ENCODE results near the gene ERGIC1.

DNA sequence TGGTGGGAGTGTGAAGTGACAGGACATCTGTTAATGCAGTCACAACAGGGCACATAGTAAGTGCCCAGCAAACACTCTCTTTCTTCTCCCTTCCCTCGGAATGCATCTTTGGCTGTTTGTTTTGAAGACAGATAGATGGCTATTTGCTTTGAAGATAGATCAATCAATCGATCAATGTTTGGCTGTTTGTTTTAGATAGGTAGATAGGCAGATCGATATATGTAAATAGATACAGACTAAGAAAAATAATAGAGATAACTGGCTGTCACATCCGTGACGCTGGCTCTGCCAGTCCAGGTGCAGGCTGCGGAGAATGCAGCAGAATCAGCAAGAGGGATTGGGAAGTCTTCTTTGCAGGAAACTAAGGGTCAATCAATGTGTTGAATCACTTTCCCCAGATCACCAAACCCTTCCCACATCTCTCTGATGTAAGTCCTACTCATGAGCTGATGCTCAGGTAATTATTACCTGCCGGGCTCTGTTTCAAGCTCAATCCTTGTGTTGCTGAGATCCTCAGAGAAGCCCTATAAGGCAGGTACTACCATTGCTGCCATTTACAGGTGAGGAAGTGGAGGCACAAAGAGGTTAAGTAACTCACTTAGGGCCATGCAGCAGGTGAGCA is 60.8 kb downstream of the ERGIC1 start:
- TF ChIP-seq POLR2AphosphoS5 (IDR thresholded peaks at IDR 0.05; ENCODE audit: low read depth, low read length) (no peak), BACH1 (IDR thresholded peaks at IDR 0.05; ENCODE audit: low read length) (no peak), ZNF274 (IDR thresholded peaks at IDR 0.05; ENCODE audit: borderline replicate concordance, extremely low read depth, low read length) (no peak), TBP (IDR thresholded peaks at IDR 0.05; ENCODE audit: low read depth, low read length) (no peak), TAF1 (IDR thresholded peaks at IDR 0.05; ENCODE audit: low read depth, low read length) (no peak)
- TF ChIP-seq, protein P1, sequence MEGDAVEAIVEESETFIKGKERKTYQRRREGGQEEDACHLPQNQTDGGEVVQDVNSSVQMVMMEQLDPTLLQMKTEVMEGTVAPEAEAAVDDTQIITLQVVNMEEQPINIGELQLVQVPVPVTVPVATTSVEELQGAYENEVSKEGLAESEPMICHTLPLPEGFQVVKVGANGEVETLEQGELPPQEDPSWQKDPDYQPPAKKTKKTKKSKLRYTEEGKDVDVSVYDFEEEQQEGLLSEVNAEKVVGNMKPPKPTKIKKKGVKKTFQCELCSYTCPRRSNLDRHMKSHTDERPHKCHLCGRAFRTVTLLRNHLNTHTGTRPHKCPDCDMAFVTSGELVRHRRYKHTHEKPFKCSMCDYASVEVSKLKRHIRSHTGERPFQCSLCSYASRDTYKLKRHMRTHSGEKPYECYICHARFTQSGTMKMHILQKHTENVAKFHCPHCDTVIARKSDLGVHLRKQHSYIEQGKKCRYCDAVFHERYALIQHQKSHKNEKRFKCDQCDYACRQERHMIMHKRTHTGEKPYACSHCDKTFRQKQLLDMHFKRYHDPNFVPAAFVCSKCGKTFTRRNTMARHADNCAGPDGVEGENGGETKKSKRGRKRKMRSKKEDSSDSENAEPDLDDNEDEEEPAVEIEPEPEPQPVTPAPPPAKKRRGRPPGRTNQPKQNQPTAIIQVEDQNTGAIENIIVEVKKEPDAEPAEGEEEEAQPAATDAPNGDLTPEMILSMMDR (IDR thresholded peaks at IDR 0.05; ENCODE audit: control extremely low read depth in 1 of 3, insufficient read depth in 1 of 3, low read depth in 1 of 3, low read length in 3 of 3): no peak
- TF ChIP-seq, protein P2, sequence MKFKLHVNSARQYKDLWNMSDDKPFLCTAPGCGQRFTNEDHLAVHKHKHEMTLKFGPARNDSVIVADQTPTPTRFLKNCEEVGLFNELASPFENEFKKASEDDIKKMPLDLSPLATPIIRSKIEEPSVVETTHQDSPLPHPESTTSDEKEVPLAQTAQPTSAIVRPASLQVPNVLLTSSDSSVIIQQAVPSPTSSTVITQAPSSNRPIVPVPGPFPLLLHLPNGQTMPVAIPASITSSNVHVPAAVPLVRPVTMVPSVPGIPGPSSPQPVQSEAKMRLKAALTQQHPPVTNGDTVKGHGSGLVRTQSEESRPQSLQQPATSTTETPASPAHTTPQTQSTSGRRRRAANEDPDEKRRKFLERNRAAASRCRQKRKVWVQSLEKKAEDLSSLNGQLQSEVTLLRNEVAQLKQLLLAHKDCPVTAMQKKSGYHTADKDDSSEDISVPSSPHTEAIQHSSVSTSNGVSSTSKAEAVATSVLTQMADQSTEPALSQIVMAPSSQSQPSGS (IDR thresholded peaks at IDR 0.05; ENCODE audit: low read length): no peak
